ENCODE results near the gene METTL18.

The METTL18 gene

GRCh38 chr1:169750041-169750440 lies 44.7 kb downstream of the METTL18 start:
- no peak for DNase-seq (ENCODE audit: low read depth)
- peaks cover 16% of the 10 kb centered on the region for H3K27me3 ChIP-seq (replicated peaks; ENCODE audit: control insufficient read depth, insufficient read depth, low read length)
- H3K9me3 ChIP-seq (ENCODE audit: control insufficient read depth, low read length) = no peaks in the 10 kb centered on the region
- H3K9ac ChIP-seq (ENCODE audit: low read length) = no peak overlapping the region
- no peak overlapping the region for H3K4me3 ChIP-seq (ENCODE audit: low read length)
- H3K36me3 ChIP-seq (ENCODE audit: control insufficient read depth, insufficient read depth, low read length, severe bottlenecking) = no peaks in the 10 kb centered on the region
- peaks cover 15% of the 10 kb centered on the region for H3K4me1 ChIP-seq (ENCODE audit: control insufficient read depth, insufficient read depth, low read length)

DNA sequence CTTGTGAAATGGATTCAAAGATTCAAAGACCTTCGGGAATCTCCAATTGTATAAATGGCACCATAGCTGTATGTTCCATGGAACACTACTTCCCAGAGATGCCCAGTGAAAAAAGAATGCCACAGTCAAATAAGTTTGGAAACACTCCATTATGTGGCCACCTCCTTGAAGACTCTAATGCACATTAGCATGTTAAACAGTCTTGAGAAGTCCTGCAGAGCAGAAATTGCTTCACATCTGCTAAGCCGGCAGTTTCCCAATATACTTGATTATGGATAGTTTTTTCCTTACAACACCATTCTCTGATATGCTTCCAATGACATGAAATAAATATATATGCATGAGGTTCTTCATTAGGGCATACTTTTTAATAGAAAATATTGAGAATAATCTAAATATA lies 48.2 kb downstream of the METTL18 start:
- Histone ChIP-seq H3K4me1 (ENCODE audit: control insufficient read depth, insufficient read depth, low read length) (peaks cover 24% of the 10 kb centered on the region), H3K9me3 (ENCODE audit: control insufficient read depth, low read length) (peaks cover 3% of the 10 kb centered on the region), H3K9ac (ENCODE audit: low read length) (no peak overlapping the region), H3K27me3 (replicated peaks; ENCODE audit: control insufficient read depth, insufficient read depth, low read length) (no peaks in the 10 kb centered on the region), H3K4me3 (ENCODE audit: low read length) (no peak overlapping the region), H3K36me3 (ENCODE audit: control insufficient read depth, insufficient read depth, low read length, severe bottlenecking) (no peaks in the 10 kb centered on the region)
- no peak for DNase-seq (ENCODE audit: low read depth)

DNA sequence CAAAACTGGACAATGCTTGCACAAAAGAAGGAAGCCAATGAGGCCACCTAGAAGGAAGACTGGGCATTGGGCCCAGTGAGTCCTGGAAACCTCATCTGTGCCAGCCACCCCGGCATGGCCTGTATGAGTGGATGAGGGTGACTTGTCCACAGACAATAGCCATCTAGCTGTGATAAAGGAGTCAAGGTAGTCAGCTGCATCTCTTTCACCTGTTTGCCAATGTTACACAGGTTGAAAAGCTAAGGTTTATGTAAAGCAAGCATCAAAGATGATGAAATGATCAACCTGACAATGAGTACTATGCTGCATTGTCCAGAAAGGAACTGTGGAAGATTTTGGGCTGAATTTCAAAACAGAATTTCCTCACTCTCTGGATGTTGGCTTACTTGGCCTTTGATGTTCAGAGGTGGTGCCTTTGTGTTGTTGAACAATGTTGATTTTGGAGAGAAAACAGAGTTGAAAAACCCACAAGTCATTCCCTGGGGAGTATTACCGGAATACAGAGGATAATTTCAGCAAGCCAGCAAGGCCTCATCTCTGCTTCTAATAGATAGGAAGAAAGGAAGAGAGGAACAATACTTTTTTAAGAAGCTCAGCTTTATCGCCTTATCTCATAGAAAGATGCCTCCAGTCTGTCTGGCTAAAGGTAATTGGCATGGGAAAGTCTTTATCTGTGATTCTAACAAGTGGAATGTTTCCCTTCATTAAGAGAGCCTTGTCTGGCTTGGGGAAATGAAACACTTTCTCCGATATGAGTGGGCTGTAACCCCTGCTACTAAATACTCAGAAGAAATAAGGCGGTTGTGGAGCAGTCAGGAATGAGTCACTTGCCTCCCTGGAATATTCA lies 49.5 kb downstream of the METTL18 start:
- H3K9me3 ChIP-seq (ENCODE audit: control insufficient read depth, low read length) = peaks cover 3% of the 10 kb centered on the region
- peaks cover 26% of the 10 kb centered on the region for H3K4me1 ChIP-seq (ENCODE audit: control insufficient read depth, insufficient read depth, low read length)
- no peaks in the 10 kb centered on the region for H3K36me3 ChIP-seq (ENCODE audit: control insufficient read depth, insufficient read depth, low read length, severe bottlenecking)
- no peaks in the 10 kb centered on the region for H3K27me3 ChIP-seq (replicated peaks; ENCODE audit: control insufficient read depth, insufficient read depth, low read length)
- no peak overlapping the region for H3K9ac ChIP-seq (ENCODE audit: low read length)
- DNase-seq (ENCODE audit: low read depth) = no peak
- peak overlapping the region; percentile 24 for H3K4me3 ChIP-seq (ENCODE audit: low read length)
